ENCODE data around the gene RND2. TPM values are rescaled to one million over a fixed set of nuclear protein-coding genes. Genes with fewer than 3 reads are reported as not detected.

The RND2 gene
- total and polyA plus RNA-seq, 2 of the 13 experiments (the other 11 are each of a cell fraction or from before 2014, with no cell fraction given): 0.05 to 0.11 TPM

DNA sequence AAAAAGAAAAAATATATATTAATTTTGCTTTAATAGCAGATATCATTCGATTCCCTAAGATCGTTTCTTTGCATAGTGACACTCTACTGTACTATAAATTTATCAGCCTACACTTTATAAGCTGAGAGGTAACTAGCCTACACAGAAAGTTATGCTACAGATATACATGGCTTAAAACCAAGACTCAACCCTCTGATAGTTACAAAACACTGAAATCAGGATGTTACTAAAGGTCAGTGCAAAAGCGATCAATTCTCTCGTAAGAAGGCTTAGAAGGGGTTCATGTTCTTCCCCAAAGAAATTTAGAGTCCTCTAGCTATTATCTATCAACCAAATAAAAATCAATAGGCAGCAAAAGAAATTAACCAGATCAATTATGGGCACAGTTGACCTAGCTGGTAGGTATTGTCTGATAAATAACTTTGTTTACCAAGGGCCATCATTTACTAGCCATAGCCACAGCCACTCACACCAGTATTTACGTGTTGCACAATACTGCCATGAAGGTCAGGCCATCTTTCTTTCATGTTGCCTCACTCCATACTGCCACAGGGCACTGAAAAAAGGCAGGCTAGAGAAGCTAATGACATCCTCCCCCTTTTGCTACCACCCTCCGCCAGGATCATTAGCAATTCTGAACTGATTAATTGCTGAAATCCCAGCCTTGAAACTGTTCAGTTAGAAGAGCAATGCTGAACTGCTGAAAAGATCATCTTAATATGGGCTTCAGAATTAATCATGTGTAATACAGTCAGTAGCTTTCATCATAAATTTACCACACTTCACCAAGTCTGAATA, 43.7 kb downstream of the RND2 start (continued):
- TF ChIP-seq, protein P1, sequence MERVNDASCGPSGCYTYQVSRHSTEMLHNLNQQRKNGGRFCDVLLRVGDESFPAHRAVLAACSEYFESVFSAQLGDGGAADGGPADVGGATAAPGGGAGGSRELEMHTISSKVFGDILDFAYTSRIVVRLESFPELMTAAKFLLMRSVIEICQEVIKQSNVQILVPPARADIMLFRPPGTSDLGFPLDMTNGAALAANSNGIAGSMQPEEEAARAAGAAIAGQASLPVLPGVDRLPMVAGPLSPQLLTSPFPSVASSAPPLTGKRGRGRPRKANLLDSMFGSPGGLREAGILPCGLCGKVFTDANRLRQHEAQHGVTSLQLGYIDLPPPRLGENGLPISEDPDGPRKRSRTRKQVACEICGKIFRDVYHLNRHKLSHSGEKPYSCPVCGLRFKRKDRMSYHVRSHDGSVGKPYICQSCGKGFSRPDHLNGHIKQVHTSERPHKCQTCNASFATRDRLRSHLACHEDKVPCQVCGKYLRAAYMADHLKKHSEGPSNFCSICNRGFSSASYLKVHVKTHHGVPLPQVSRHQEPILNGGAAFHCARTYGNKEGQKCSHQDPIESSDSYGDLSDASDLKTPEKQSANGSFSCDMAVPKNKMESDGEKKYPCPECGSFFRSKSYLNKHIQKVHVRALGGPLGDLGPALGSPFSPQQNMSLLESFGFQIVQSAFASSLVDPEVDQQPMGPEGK (CRISPR knock-in tag; IDR thresholded peaks at IDR 0.05): peak; percentile 82
- TF ChIP-seq SAP130 (CRISPR knock-in tag; IDR thresholded peaks at IDR 0.05; ENCODE audit: low read depth) (peak; percentile 89), MIXL1 (CRISPR knock-in tag; IDR thresholded peaks at IDR 0.05) (peak; percentile 99), ARNT (IDR thresholded peaks at IDR 0.05) (no peak), ZNF891 (CRISPR knock-in tag; IDR thresholded peaks at IDR 0.05) (no peak), SRY (CRISPR knock-in tag; IDR thresholded peaks at IDR 0.05) (no peak), NFIC (IDR thresholded peaks at IDR 0.05; ENCODE audit: low read length) (peak; percentile 84; the same call in 1 of the 2 replicates), ZNF703 (CRISPR knock-in tag; IDR thresholded peaks at IDR 0.05; ENCODE audit: borderline replicate concordance) (no peak), RAD51 (IDR thresholded peaks at IDR 0.05; ENCODE audit: borderline replicate concordance) (no peak), SOX5 (CRISPR knock-in tag; IDR thresholded peaks at IDR 0.05; ENCODE audit: borderline replicate concordance) (peak; percentile 94), DMTF1 (CRISPR knock-in tag; IDR thresholded peaks at IDR 0.05) (no peak), TFDP2 (CRISPR knock-in tag; IDR thresholded peaks at IDR 0.05) (peak; percentile 36; the same call in 1 of the 2 replicates), CTCF (CRISPR knock-in tag; IDR thresholded peaks at IDR 0.05) (peak; percentile 36), ZNF296 (CRISPR knock-in tag; conservative IDR thresholded peaks at IDR 0.05) (no peak), NR2F2 (IDR thresholded peaks at IDR 0.05; ENCODE audit: borderline replicate concordance, low read depth) (peak; percentile 99), THAP8 (CRISPR knock-in tag; IDR thresholded peaks at IDR 0.05; ENCODE audit: borderline replicate concordance) (no peak)
- TF ChIP-seq, protein P2, sequence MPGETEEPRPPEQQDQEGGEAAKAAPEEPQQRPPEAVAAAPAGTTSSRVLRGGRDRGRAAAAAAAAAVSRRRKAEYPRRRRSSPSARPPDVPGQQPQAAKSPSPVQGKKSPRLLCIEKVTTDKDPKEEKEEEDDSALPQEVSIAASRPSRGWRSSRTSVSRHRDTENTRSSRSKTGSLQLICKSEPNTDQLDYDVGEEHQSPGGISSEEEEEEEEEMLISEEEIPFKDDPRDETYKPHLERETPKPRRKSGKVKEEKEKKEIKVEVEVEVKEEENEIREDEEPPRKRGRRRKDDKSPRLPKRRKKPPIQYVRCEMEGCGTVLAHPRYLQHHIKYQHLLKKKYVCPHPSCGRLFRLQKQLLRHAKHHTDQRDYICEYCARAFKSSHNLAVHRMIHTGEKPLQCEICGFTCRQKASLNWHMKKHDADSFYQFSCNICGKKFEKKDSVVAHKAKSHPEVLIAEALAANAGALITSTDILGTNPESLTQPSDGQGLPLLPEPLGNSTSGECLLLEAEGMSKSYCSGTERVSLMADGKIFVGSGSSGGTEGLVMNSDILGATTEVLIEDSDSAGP (CRISPR knock-in tag; IDR thresholded peaks at IDR 0.05; ENCODE audit: borderline replicate concordance): no peak; the same call in 1 of the 2 replicates

All from HepG2 (cell line).